ENCODE results near the gene NSFL1C. TPM values are rescaled to one million over a fixed set of nuclear protein-coding genes. Genes with fewer than 3 reads are reported as not detected.
A peak's percentile ranks its signal among the peaks of the same experiment; 100 is the strongest.

Gene NSFL1C
- 10 to 100 TPM; 14.7 to 51.2 (median 48.8) TPM for total RNA-seq

GRCh38 chr20:1466211-1467081 lies at the start of gene NSFL1C:
TSS of gene NSFL1C (minus strand) at chr20:1466849. CDS start at chr20:1466824, 25 bp downstream.
- H3K4me3 ChIP-seq, result peak within 1 kb of the TSS; percentile 69 to 98 (median 88)
- peak within 1 kb of the TSS; percentile 89 to 95 (median 92) for H3K27ac ChIP-seq
- no peaks in the 10 kb centered on the region for H3K27me3 ChIP-seq
- peak; percentile 97 for DNase-seq
- intact Hi-C loops (cut with DNase I; ENCODE audit: low total_unique reads), result loop anchor here (10.0 kb wide), 1 partner anchor 152 kb away; no protein-coding TSS in a partner anchor
- H3K36me3 ChIP-seq, result no peaks in the 10 kb centered on the region
- H3K4me1 ChIP-seq, result peaks cover 11 to 61% (median 32%) of the 10 kb centered on the region in 4 donors
- no peaks in the 10 kb centered on the region for H3K9me3 ChIP-seq
- 0% methylated on average over 91 of the region's 104 CpGs; no CpG with 5 or more reads in 1 of the 2 donors for WGBS, 2 donors (ENCODE audit: low coverage in 1 of 2)
- in situ Hi-C loops (cut with MboI; ENCODE audit: low pct_ligation_motif_present in 1 of 4, low pct_unique_long_range_greater_than_20kb in 1 of 4, low sequenced_read_pairs in 3 of 4), result loop anchor here in 3 of 4 donors (25.0 kb wide), 2 partner anchors 329 to 354 kb away; partner anchors contain the start of gene PSMF1 (in 2 of the 3)
- TF ChIP-seq, protein P1, sequence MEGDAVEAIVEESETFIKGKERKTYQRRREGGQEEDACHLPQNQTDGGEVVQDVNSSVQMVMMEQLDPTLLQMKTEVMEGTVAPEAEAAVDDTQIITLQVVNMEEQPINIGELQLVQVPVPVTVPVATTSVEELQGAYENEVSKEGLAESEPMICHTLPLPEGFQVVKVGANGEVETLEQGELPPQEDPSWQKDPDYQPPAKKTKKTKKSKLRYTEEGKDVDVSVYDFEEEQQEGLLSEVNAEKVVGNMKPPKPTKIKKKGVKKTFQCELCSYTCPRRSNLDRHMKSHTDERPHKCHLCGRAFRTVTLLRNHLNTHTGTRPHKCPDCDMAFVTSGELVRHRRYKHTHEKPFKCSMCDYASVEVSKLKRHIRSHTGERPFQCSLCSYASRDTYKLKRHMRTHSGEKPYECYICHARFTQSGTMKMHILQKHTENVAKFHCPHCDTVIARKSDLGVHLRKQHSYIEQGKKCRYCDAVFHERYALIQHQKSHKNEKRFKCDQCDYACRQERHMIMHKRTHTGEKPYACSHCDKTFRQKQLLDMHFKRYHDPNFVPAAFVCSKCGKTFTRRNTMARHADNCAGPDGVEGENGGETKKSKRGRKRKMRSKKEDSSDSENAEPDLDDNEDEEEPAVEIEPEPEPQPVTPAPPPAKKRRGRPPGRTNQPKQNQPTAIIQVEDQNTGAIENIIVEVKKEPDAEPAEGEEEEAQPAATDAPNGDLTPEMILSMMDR (IDR thresholded peaks at IDR 0.05), result peak; percentile 66 to 99 (median 97)
- peak in 2 of 3 donors; percentile 77 to 82 for TF ChIP-seq POLR2AphosphoS5 (IDR thresholded peaks at IDR 0.05)
- peak; percentile 56 for TF ChIP-seq POLR2A (IDR thresholded peaks at IDR 0.05)
- TF ChIP-seq EP300 (IDR thresholded peaks at IDR 0.05; ENCODE audit: low read depth), result no peak

GRCh38 chr20:1513801-1514200 lies 47.2 kb upstream of the NSFL1C start:
- intact Hi-C loops (cut with DNase I; ENCODE audit: low total_unique reads), result no loop called here
- DNase-seq, result no peak
- in situ Hi-C loops (cut with MboI; ENCODE audit: low pct_ligation_motif_present in 1 of 4, low pct_unique_long_range_greater_than_20kb in 1 of 4, low sequenced_read_pairs in 3 of 4), result loop anchor here in 1 of 4 donors (25.0 kb wide), 1 partner anchor 248 kb away; no protein-coding TSS in a partner anchor
- no peak overlapping the region for H3K27ac ChIP-seq
- 67 to 100% methylated on average over 1 of the region's 1 CpG for WGBS, 2 donors (ENCODE audit: low coverage in 1 of 2)
- H3K4me3 ChIP-seq, result no peak overlapping the region
- H3K9me3 ChIP-seq, result no peaks in the 10 kb centered on the region
- no peaks in the 10 kb centered on the region for H3K36me3 ChIP-seq
- H3K27me3 ChIP-seq, result peaks cover 14% of the 10 kb centered on the region
- TF ChIP-seq EP300 (IDR thresholded peaks at IDR 0.05; ENCODE audit: low read depth) (no peak), POLR2A (IDR thresholded peaks at IDR 0.05) (no peak), POLR2AphosphoS5 (IDR thresholded peaks at IDR 0.05) (no peak)
- TF ChIP-seq, protein P1 (IDR thresholded peaks at IDR 0.05), result no peak
- no peaks in the 10 kb centered on the region for H3K4me1 ChIP-seq

GRCh38 chr20:1509237-1509636 lies 42.6 kb upstream of the NSFL1C start:
- intact Hi-C loops (cut with DNase I; ENCODE audit: low total_unique reads), result no loop called here
- no peaks in the 10 kb centered on the region for H3K36me3 ChIP-seq
- in situ Hi-C loops (cut with MboI; ENCODE audit: low pct_ligation_motif_present in 1 of 4, low pct_unique_long_range_greater_than_20kb in 1 of 4, low sequenced_read_pairs in 3 of 4), result loop anchor here in 1 of 4 donors (25.0 kb wide), 1 partner anchor 253 kb away; no protein-coding TSS in a partner anchor
- peaks cover 14% of the 10 kb centered on the region for H3K27me3 ChIP-seq
- no peak overlapping the region for H3K4me3 ChIP-seq
- 27 to 59% methylated on average over 3 to 9 of the region's 9 CpGs for WGBS, 2 donors (ENCODE audit: low coverage in 1 of 2)
- H3K4me1 ChIP-seq, result no peaks in the 10 kb centered on the region
- DNase-seq, result no peak
- H3K27ac ChIP-seq, result no peak overlapping the region
- no peaks in the 10 kb centered on the region for H3K9me3 ChIP-seq
- TF ChIP-seq EP300 (IDR thresholded peaks at IDR 0.05; ENCODE audit: low read depth), result no peak
- TF ChIP-seq, protein P1 (IDR thresholded peaks at IDR 0.05), result peak in 1 of 5 experiments; percentile 27

GRCh38 chr20:1508574-1508973 lies 41.9 kb upstream of the NSFL1C start:
- Histone ChIP-seq H3K36me3 (no peaks in the 10 kb centered on the region), H3K27ac (no peak overlapping the region), H3K4me1 (no peaks in the 10 kb centered on the region), H3K27me3 (peaks cover 14% of the 10 kb centered on the region), H3K4me3 (no peak overlapping the region), H3K9me3 (no peaks in the 10 kb centered on the region)
- TF ChIP-seq POLR2A (IDR thresholded peaks at IDR 0.05) (no peak), POLR2AphosphoS5 (IDR thresholded peaks at IDR 0.05) (no peak), EP300 (IDR thresholded peaks at IDR 0.05; ENCODE audit: low read depth) (no peak)
- TF ChIP-seq, protein P1 (IDR thresholded peaks at IDR 0.05), result no peak
- DNase-seq, result no peak
- in situ Hi-C loops (cut with MboI; ENCODE audit: low pct_ligation_motif_present in 1 of 4, low pct_unique_long_range_greater_than_20kb in 1 of 4, low sequenced_read_pairs in 3 of 4), result loop anchor here in 1 of 4 donors (25.0 kb wide), 1 partner anchor 254 kb away; no protein-coding TSS in a partner anchor
- intact Hi-C loops (cut with DNase I; ENCODE audit: low total_unique reads), result no loop called here
